ENCODE results near the gene GATAD2A. TPM values are rescaled to one million over a fixed set of nuclear protein-coding genes. Genes with fewer than 3 reads are reported as not detected.
A peak's percentile ranks its signal among the peaks of the same experiment; 100 is the strongest.

The GATAD2A gene
- total RNA-seq, 1 donor from 2014 or later: 163 TPM

DNA sequence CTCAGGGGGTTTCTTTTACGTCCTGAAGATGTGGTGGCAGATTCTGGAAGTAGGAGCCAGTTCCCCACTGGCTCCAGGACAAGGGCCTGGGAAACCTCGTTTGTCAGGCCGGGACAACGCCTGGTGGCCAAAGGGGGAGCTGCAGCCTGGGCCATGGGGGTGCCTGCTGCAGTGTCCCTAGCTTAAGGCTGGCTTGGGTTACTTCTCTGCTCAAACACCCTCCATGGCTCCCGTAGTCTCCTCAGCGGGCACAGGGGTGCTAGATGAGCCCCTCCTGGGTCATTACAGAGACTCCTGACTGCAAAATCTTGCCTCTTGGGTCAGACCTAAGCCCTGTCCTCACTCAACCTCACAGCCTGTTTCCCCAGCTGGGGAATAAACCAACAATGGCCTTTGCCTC is 147.3 kb downstream of the GATAD2A start:
- peaks cover 16% of the 10 kb centered on the region for H3K4me1 Mint-ChIP-seq (ENCODE audit: low read depth, unreplicated experiment)
- no peak overlapping the region for H3K27ac ChIP-seq (ENCODE audit: low read depth, low read length)
- H3K9me3 Mint-ChIP-seq (ENCODE audit: unreplicated experiment): no peaks in the 10 kb centered on the region
- H3K27ac Mint-ChIP-seq (ENCODE audit: unreplicated experiment): no peak overlapping the region
- H3K27me3 ChIP-seq (ENCODE audit: insufficient read depth, low read length): peaks cover 4% of the 10 kb centered on the region
- no peak overlapping the region for H3K4me3 Mint-ChIP-seq (ENCODE audit: unreplicated experiment)
- H3K4me3 ChIP-seq (ENCODE audit: insufficient read depth, low read depth, low read length): no peak overlapping the region
- H3K36me3 Mint-ChIP-seq (ENCODE audit: low read depth, unreplicated experiment): no peaks in the 10 kb centered on the region
- no peak for FAIRE-seq
- H3K4me2 ChIP-seq (ENCODE audit: low read length): no peak overlapping the region
- no peak overlapping the region for H3K9ac ChIP-seq (ENCODE audit: low read length)
- H3K9me3 ChIP-seq (ENCODE audit: insufficient read depth, low read depth, low read length): no peaks in the 10 kb centered on the region
- H3K36me3 ChIP-seq (ENCODE audit: insufficient read depth, low read length): no peaks in the 10 kb centered on the region
- no peak overlapping the region for H2AFZ ChIP-seq (ENCODE audit: low read depth, low read length)
- H3K79me2 ChIP-seq (ENCODE audit: insufficient read depth, low read length): no peaks in the 10 kb centered on the region
- TF ChIP-seq EZH2 (IDR thresholded peaks at IDR 0.05; ENCODE audit: insufficient read depth, low read length): no peak
- TF ChIP-seq, protein P1, sequence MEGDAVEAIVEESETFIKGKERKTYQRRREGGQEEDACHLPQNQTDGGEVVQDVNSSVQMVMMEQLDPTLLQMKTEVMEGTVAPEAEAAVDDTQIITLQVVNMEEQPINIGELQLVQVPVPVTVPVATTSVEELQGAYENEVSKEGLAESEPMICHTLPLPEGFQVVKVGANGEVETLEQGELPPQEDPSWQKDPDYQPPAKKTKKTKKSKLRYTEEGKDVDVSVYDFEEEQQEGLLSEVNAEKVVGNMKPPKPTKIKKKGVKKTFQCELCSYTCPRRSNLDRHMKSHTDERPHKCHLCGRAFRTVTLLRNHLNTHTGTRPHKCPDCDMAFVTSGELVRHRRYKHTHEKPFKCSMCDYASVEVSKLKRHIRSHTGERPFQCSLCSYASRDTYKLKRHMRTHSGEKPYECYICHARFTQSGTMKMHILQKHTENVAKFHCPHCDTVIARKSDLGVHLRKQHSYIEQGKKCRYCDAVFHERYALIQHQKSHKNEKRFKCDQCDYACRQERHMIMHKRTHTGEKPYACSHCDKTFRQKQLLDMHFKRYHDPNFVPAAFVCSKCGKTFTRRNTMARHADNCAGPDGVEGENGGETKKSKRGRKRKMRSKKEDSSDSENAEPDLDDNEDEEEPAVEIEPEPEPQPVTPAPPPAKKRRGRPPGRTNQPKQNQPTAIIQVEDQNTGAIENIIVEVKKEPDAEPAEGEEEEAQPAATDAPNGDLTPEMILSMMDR (IDR thresholded peaks at IDR 0.05; ENCODE audit: insufficient read depth, low read depth, low read length): peak; percentile 49
- H3K27me3 Mint-ChIP-seq (ENCODE audit: low read depth, unreplicated experiment): peaks cover 4% of the 10 kb centered on the region
- no peak for DNase-seq (ENCODE audit: low read depth)
- no peaks in the 10 kb centered on the region for H4K20me1 ChIP-seq (ENCODE audit: insufficient read depth, low read length)
- peaks cover 7% of the 10 kb centered on the region for H3K4me1 ChIP-seq (ENCODE audit: insufficient read depth, low read length)

DNA sequence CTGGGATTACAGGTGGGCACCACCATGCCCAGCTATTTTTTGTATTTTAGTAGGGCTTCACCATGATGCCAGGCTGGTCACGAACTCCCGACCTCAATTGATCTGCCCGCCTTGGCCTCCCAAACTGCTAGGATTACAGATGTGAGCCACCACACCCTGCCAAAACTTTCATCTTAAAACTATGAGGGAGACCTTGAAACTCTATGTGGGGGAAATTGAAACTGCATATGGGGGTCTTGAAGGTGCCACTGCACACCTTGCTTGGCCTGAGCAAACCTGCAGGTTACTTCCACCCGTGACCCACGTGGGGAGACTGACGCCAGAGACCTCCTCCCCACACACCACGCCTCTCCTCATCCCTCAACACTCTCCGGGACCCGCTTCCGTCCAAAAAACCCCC is 148.2 kb downstream of the GATAD2A start:
- no peaks in the 10 kb centered on the region for H4K20me1 ChIP-seq (ENCODE audit: insufficient read depth, low read length)
- H3K27me3 ChIP-seq (ENCODE audit: insufficient read depth, low read length): peaks cover 4% of the 10 kb centered on the region
- H3K4me1 ChIP-seq (ENCODE audit: insufficient read depth, low read length): peaks cover 5% of the 10 kb centered on the region
- no peaks in the 10 kb centered on the region for H3K36me3 ChIP-seq (ENCODE audit: insufficient read depth, low read length)
- Mint-ChIP-seq H3K4me3 (ENCODE audit: unreplicated experiment) (peak overlapping the region; percentile 45), H3K9me3 (ENCODE audit: unreplicated experiment) (no peaks in the 10 kb centered on the region), H3K36me3 (ENCODE audit: low read depth, unreplicated experiment) (no peaks in the 10 kb centered on the region), H3K27me3 (ENCODE audit: low read depth, unreplicated experiment) (peaks cover 9% of the 10 kb centered on the region), H3K27ac (ENCODE audit: unreplicated experiment) (no peak overlapping the region), H3K4me1 (ENCODE audit: low read depth, unreplicated experiment) (peaks cover 15% of the 10 kb centered on the region)
- FAIRE-seq (no peak), DNase-seq (ENCODE audit: low read depth) (no peak)
- H3K4me3 ChIP-seq (ENCODE audit: insufficient read depth, low read depth, low read length): no peak overlapping the region
- H3K9me3 ChIP-seq (ENCODE audit: insufficient read depth, low read depth, low read length): no peaks in the 10 kb centered on the region
- no peak overlapping the region for H3K9ac ChIP-seq (ENCODE audit: low read length)
- no peaks in the 10 kb centered on the region for H3K79me2 ChIP-seq (ENCODE audit: insufficient read depth, low read length)
- no peak overlapping the region for H3K27ac ChIP-seq (ENCODE audit: low read depth, low read length)
- H3K4me2 ChIP-seq (ENCODE audit: low read length): no peak overlapping the region
- no peak for TF ChIP-seq EZH2 (IDR thresholded peaks at IDR 0.05; ENCODE audit: insufficient read depth, low read length)
- TF ChIP-seq, protein P1 (IDR thresholded peaks at IDR 0.05; ENCODE audit: insufficient read depth, low read depth, low read length): no peak
- no peak overlapping the region for H2AFZ ChIP-seq (ENCODE audit: low read depth, low read length)

DNA sequence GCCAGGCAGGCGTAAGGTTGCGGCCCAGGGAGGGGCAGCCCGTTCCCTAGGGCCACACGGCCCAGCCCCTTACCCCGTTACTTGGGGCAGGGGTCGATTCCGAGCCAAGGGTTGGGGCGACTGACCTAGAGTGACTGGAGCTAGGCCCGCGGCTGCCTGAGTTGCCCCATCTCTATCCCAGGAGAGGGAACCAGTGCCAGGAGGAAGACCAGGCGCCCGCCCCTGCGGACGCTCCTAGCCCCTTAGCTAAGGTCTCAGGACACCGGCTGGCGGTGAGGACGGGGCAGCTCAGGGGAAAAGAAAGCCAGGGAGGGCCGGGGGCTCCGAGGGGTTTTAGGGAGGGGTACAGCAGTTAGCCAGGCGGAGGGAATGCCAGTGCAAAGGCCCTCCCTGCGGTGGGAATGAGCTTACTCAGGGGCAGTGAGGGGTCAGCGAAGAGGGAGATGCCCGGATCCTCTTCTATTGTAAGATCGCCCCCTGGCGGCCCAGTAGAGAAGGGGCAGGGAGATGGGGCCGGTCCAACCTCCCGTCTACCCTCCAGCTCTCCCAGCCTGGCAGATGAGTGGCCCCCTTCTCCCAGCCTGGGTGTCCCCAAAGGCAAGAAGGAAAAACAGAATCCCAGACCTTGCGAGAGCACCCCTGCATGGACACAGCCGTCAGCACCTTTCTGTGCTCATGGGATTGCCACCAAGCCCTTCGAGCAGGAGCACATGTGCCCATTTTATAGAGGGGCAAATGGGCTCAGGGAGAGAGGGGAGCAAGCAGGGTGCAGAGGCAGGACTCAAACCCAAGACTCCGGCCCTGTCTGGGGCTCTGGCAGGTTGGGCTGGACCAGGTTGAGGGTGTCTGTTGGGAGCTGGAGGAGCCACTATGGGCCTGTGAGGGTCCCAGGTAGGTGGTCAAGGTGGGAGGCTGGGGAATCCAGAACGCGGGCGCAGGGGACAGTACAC is 148.9 kb downstream of the GATAD2A start:
- Histone ChIP-seq H3K9ac (ENCODE audit: low read length) (no peak overlapping the region), H3K9me3 (ENCODE audit: insufficient read depth, low read depth, low read length) (no peaks in the 10 kb centered on the region), H4K20me1 (ENCODE audit: insufficient read depth, low read length) (no peaks in the 10 kb centered on the region), H3K27me3 (ENCODE audit: insufficient read depth, low read length) (no peaks in the 10 kb centered on the region), H3K79me2 (ENCODE audit: insufficient read depth, low read length) (no peaks in the 10 kb centered on the region), H3K4me2 (ENCODE audit: low read length) (no peak overlapping the region), H3K4me3 (ENCODE audit: insufficient read depth, low read depth, low read length) (no peak overlapping the region), H3K27ac (ENCODE audit: low read depth, low read length) (no peak overlapping the region), H3K4me1 (ENCODE audit: insufficient read depth, low read length) (peaks cover 5% of the 10 kb centered on the region), H2AFZ (ENCODE audit: low read depth, low read length) (no peak overlapping the region), H3K36me3 (ENCODE audit: insufficient read depth, low read length) (no peaks in the 10 kb centered on the region)
- H3K36me3 Mint-ChIP-seq (ENCODE audit: low read depth, unreplicated experiment): no peaks in the 10 kb centered on the region
- peak overlapping the region; percentile 45 for H3K4me3 Mint-ChIP-seq (ENCODE audit: unreplicated experiment)
- H3K9me3 Mint-ChIP-seq (ENCODE audit: unreplicated experiment): peaks cover 3% of the 10 kb centered on the region
- DNase-seq (ENCODE audit: low read depth): peak; percentile 23
- TF ChIP-seq EZH2 (IDR thresholded peaks at IDR 0.05; ENCODE audit: insufficient read depth, low read length): no peak
- TF ChIP-seq, protein P1 (IDR thresholded peaks at IDR 0.05; ENCODE audit: insufficient read depth, low read depth, low read length): peak; percentile 53
- peaks cover 11% of the 10 kb centered on the region for H3K4me1 Mint-ChIP-seq (ENCODE audit: low read depth, unreplicated experiment)
- peaks cover 6% of the 10 kb centered on the region for H3K27me3 Mint-ChIP-seq (ENCODE audit: low read depth, unreplicated experiment)
- no peak overlapping the region for H3K27ac Mint-ChIP-seq (ENCODE audit: unreplicated experiment)
- no peak for FAIRE-seq

All from astrocyte (in vitro differentiated cells and primary cell).